ENCODE results near the gene MKNK1. TPM values are rescaled to one million over a fixed set of nuclear protein-coding genes. Genes with fewer than 3 reads are reported as not detected.

The MKNK1 gene
- total and polyA plus RNA-seq, 2 of the 4 experiments (the other 2 are of a cell fraction) = 14.3 to 35.2 TPM

DNA sequence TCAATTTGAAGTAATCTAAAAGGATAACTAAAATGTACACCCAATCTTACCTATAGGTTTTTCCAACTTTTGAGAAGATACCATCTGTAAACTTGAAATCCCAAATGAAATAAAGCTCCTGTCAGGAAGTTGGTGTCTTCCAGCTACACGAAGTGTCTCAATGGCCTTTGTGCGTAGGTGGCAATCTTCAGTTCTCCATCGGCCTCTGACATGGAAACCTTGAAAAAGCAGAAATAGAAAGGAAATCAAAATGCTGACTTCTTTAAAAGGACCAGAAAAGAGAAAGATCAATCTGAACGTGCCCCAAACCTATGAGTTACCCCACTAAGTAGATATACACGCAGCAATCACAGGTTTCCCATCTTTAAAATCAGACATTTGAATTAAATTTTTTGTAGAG is 10.0 kb downstream of the MKNK1 start:
- Histone ChIP-seq H3K9me3 (ENCODE audit: control insufficient read depth, insufficient read depth, low read length) (no peaks in the 10 kb centered on the region), H2AFZ (replicated peaks; ENCODE audit: low read length, poor library complexity) (no peak overlapping the region), H2BK20ac (ENCODE audit: low read depth, low read length) (no peak overlapping the region), H3K9me1 (ENCODE audit: insufficient read depth, low read length) (peaks cover 14% of the 10 kb centered on the region; the same call in 1 of the 2 replicates), H3K4me1 (ENCODE audit: control insufficient read depth, insufficient read depth, low read length) (no peaks in the 10 kb centered on the region; the same call in 1 of the 2 replicates), H2BK120ac (ENCODE audit: low read depth, low read length) (no peak overlapping the region), H3K27me3 (ENCODE audit: control insufficient read depth, insufficient read depth, low read length) (no peaks in the 10 kb centered on the region), H3K9ac (ENCODE audit: low read depth, low read length) (no peak overlapping the region), H2AK5ac (ENCODE audit: low read depth, low read length) (no peak overlapping the region), H4K5ac (ENCODE audit: low read depth, low read length) (no peak overlapping the region), H2BK15ac (ENCODE audit: low read depth, low read length) (no peak overlapping the region), H3K27ac (ENCODE audit: insufficient read depth, low read length) (no peak overlapping the region), H3K79me1 (ENCODE audit: low read depth in 1 of 2, low read length in 2 of 2) (peaks cover 16 to 36% of the 10 kb centered on the region in 2 experiments), H4K20me1 (ENCODE audit: insufficient read depth, low read length) (peaks cover 8% of the 10 kb centered on the region; the same call in 1 of the 2 replicates), H2AK9ac (replicated peaks; ENCODE audit: low read depth, low read length, poor library complexity) (no peak overlapping the region), H3K23ac (ENCODE audit: low read depth, low read length) (no peak overlapping the region), H3K14ac (replicated peaks; ENCODE audit: low read depth, low read length) (no peak overlapping the region), H3K4me2 (ENCODE audit: low read depth, low read length) (no peak overlapping the region), H3K56ac (ENCODE audit: extremely low read depth, insufficient read depth, low read length) (no peak overlapping the region), H4K91ac (ENCODE audit: insufficient read depth, low read depth, low read length) (no peak overlapping the region), H4K8ac (ENCODE audit: low read depth in 2 of 2, low read length in 2 of 2) (no peak overlapping the region), H2BK5ac (ENCODE audit: low read depth, low read length, poor library complexity, severe bottlenecking) (no peak overlapping the region), H3K4me3 (ENCODE audit: insufficient read depth, low read depth, low read length) (no peak overlapping the region), H3K18ac (ENCODE audit: low read depth, low read length) (no peak overlapping the region), H3K4ac (ENCODE audit: low read depth, low read length) (no peak overlapping the region), H3K36me3 (ENCODE audit: control insufficient read depth, insufficient read depth, low read length) (peaks cover 41% of the 10 kb centered on the region)
- dilution Hi-C loops (cut with HindIII; ENCODE audit: low sequenced_read_pairs, unreplicated experiment) (no loop called here), intact Hi-C loops (cut with micrococcal nuclease) (no loop called here), in situ Hi-C loops (cut with MboI; ENCODE audit: low sequenced_read_pairs) (no loop called here)
- ChIA-PET CTCF (no interaction called here), POLR2A (ENCODE audit: unreplicated experiment) (no interaction called here)
- no peak for DNase-seq
- ATAC-seq (ENCODE audit: low read depth) = no peak
- BruUV-seq (replicated peaks) = no TSS peak
- TF ChIP-seq, protein P1, sequence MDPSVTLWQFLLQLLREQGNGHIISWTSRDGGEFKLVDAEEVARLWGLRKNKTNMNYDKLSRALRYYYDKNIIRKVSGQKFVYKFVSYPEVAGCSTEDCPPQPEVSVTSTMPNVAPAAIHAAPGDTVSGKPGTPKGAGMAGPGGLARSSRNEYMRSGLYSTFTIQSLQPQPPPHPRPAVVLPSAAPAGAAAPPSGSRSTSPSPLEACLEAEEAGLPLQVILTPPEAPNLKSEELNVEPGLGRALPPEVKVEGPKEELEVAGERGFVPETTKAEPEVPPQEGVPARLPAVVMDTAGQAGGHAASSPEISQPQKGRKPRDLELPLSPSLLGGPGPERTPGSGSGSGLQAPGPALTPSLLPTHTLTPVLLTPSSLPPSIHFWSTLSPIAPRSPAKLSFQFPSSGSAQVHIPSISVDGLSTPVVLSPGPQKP (IDR thresholded peaks at IDR 0.05; ENCODE audit: borderline replicate concordance, low read depth, low read length) = no peak
- TF ChIP-seq FOS (IDR thresholded peaks at IDR 0.05; ENCODE audit: low read depth, low read length) = no peak
- TF ChIP-seq MAFK (IDR thresholded peaks at IDR 0.05; ENCODE audit: low read depth, low read length) = no peak
- TF ChIP-seq, protein P2, sequence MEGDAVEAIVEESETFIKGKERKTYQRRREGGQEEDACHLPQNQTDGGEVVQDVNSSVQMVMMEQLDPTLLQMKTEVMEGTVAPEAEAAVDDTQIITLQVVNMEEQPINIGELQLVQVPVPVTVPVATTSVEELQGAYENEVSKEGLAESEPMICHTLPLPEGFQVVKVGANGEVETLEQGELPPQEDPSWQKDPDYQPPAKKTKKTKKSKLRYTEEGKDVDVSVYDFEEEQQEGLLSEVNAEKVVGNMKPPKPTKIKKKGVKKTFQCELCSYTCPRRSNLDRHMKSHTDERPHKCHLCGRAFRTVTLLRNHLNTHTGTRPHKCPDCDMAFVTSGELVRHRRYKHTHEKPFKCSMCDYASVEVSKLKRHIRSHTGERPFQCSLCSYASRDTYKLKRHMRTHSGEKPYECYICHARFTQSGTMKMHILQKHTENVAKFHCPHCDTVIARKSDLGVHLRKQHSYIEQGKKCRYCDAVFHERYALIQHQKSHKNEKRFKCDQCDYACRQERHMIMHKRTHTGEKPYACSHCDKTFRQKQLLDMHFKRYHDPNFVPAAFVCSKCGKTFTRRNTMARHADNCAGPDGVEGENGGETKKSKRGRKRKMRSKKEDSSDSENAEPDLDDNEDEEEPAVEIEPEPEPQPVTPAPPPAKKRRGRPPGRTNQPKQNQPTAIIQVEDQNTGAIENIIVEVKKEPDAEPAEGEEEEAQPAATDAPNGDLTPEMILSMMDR (conservative IDR thresholded peaks at IDR 0.05; ENCODE audit: low read depth, low read length) = no peak
- TF ChIP-seq MXI1 (IDR thresholded peaks at IDR 0.05; ENCODE audit: borderline replicate concordance, low read depth, low read length) = no peak
- TF ChIP-seq CHD1 (IDR thresholded peaks at IDR 0.05; ENCODE audit: low read depth, low read length) = no peak
- TF ChIP-seq BHLHE40 (IDR thresholded peaks at IDR 0.05; ENCODE audit: low read depth, low read length) = no peak
- TF ChIP-seq, protein P3, sequence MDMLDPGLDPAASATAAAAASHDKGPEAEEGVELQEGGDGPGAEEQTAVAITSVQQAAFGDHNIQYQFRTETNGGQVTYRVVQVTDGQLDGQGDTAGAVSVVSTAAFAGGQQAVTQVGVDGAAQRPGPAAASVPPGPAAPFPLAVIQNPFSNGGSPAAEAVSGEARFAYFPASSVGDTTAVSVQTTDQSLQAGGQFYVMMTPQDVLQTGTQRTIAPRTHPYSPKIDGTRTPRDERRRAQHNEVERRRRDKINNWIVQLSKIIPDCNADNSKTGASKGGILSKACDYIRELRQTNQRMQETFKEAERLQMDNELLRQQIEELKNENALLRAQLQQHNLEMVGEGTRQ (IDR thresholded peaks at IDR 0.05; ENCODE audit: low read depth, low read length) = no peak
- no peak for TF ChIP-seq SMC3 (IDR thresholded peaks at IDR 0.05; ENCODE audit: low read depth, low read length)
- no peak for TF ChIP-seq MAZ (IDR thresholded peaks at IDR 0.05; ENCODE audit: borderline replicate concordance, low read depth, low read length)
- TF ChIP-seq POLR2A (IDR thresholded peaks at IDR 0.05; ENCODE audit: low read depth, low read length) = no peak
- TF ChIP-seq RAD21 (IDR thresholded peaks at IDR 0.05; ENCODE audit: low read length) = no peak
- no peak for TF ChIP-seq RFX5 (IDR thresholded peaks at IDR 0.05; ENCODE audit: low read depth, low read length)
- no peak for TF ChIP-seq CEBPB (IDR thresholded peaks at IDR 0.05; ENCODE audit: low read depth, low read length)
- TF ChIP-seq NFE2L2 (IDR thresholded peaks at IDR 0.05; ENCODE audit: low read depth, low read length) = no peak
- no peak for TF ChIP-seq RCOR1 (IDR thresholded peaks at IDR 0.05; ENCODE audit: insufficient replicate concordance, low read length)
- 100% methylated on average over 3 of the region's 5 CpGs; no CpG with 5 or more reads in 1 of the 2 experiments for WGBS, 2 experiments (ENCODE audit: extremely low coverage in 2 of 2, insufficient read length in 1 of 2)

Data from IMR-90 (cell line).